ENCODE data around the gene CASTOR1.

The CASTOR1 gene

GRCh38 chr22:30284172-30284571 is 5.1 kb downstream of the CASTOR1 start:
- DNase-seq, result no peak

- no peak for DNase-seq
These were observed 6.0 kb downstream of the CASTOR1 start for GRCh38 chr22:30283342-30283741.

DNA sequence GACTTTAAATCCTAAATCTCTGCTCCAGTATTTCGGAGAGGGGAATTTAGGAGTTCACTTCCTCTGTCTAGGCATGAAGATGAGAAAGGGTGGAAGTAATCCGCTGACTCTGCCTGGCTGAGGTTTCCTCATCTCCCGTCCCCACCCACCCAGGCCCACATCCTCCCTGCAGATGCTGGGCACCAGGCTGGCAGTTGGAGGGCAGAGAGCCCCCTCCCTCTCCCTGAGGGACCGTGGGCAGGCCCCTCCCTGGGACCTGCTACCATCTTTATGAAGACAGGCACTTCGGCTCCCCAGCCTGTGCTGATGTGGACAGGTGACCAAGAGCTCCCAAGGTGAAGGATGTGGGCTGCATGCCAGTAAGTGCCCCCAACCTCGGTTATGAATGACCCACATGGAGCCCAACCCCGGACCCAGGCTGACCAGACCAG is 6.7 kb downstream of the CASTOR1 start:
- DNase-seq, result no peak

DNA sequence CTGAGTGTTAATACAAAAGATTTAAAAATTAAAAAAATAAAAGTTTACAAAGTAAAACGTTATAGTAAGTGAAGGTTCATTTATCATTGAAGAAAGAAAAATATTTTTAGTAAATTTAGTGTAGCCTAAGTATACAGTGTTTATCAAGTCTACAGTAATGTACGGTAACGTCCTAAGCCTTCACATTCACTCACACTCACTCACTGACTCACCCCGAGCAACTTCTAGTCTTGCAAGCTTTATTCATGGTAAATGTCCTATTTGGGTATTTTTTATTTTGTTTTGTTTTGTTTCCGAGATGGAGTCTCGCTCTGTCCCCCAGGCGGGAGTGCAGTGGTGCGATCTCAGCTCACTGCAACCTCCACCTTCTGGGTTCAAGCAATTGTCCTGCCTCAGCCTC is 8.8 kb downstream of the CASTOR1 start:
- no peak for DNase-seq

DNA sequence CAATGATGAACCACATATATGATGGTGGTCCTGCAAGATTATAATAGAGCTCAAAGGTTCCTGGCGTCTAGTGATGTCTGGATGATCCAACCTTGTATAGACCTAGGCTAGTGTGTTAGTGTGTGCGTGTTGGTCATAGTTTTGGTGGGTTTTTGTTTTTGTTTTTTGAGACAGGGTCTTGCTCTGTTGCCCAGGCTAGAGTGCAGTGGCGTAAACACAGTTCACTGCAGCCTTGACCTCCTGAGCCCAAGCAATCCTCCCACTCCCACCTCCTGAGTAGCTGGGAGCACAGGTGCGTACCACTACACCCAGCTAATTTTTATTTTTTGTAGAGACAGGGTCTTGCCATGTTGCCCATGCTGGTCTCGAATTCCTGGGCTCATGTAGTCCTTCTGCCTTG is 9.4 kb downstream of the CASTOR1 start:
- no peak for DNase-seq

DNA sequence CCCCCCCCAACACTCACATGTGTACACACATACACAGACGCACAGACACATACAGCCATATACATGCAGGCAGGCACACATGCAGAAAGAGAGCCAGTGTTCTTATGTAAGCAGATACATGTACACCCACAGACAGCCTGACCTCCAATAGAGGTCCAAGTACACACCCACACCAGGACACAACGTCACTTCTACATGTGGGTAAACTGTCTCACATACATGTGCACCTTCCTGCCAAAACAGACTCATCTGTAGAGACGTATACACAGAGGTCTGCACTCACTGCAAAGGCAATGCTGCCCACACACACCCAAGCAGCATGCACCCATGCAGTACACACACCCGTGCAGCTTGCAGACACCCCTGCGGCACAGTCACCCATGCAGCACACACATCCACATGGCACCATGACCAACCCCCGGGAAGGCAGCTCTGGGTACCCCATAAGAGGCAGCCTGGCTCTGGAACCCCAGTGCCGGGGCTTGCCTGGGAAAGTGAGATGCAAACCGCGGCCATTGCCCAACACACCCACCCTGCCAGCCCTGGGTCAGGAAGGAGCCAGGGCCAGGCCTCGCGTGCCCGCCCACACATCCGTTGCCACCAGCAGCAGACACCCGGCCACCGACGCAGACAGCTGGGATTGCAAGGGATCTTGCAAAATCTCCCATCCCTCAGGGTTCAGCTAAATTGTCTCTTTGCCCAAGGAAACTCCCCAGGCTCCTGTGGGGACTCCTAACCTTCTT is 10.1 kb downstream of the CASTOR1 start:
- DNase-seq, result no peak

GRCh38 chr22:30277547-30278344 is 11.6 kb downstream of the CASTOR1 start:
- DNase-seq, result no peak

DNA sequence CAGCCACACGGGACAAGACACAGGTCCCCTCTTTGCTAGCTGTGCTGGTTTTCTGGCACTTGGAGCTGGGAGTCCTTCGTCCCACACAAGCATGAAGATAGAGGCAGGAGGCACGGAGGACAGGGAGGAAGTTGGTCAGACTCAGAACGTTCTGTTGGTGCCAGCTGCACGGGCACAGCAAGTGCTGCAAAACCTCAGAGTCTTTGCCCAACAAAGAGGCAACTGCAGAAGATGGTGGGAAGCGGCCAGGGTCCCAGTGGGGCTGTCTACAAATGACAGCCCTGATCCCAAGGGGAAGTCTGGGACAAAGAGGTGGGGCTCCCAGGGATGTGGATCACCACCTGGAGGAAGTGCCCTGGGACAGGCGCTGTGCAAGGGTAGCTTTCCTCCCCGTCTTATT is 13.3 kb downstream of the CASTOR1 start:
- DNase-seq, result no peak

DNA sequence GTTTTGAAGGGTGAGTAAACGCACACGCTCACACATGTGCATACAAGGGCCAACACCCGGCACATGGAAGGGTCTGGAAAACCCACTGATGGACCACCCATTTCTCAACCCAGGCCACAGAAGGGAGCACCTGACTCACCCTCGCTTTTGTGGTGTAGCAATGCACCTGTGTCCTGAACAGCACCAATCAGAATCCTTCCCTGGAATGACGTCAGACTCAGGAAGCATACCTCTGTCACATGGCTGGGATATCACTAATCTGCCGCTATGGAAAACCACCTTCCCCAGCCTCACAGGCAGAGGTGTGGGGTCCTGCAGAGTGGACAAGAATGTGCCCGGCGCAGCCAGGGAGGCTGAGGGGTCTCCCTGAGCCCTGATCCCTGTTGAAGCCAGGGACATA is 13.7 kb downstream of the CASTOR1 start:
- DNase-seq, result no peak

GRCh38 chr22:30274437-30274812 is 14.9 kb downstream of the CASTOR1 start:
- DNase-seq, result no peak

GRCh38 chr22:30273711-30274436 is 15.4 kb downstream of the CASTOR1 start:
- DNase-seq, result no peak

DNA sequence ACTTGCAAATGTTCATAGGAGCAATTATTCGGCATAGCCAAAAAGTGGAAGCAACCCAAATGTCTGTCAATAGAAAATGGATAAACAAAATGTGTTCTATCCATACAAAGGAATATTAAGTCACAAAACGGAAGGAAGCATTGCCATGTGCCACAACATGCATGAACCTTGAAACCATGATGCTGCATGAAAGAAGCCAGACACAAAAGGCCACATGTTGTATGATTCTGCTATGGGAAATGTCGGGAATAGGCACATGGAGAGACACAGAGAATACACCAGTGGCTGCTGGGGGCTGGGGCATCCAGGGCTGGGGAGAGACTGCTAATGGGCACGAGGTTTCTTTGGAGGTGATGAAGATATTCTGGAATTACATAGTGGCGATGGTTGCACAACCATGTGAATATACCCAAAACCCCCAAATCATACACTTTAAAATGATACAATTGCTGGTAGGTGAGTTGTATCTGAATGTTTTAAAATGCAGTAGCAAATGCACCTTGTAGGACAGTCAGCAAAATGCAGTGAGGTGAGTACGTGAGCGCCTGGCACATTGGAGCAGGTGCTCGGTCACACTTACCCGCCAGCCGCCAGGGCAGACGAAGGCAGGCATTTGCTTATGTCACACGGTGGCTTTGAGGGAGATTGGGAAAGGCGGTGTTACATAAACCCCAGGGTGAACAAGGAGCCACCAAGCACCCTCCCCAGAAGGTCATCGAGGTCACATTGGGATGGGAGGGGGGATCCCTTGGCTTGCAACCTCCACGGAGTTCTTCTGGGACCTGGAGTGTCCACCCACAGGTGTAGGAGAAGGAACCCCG is 16.3 kb downstream of the CASTOR1 start:
- DNase-seq, result no peak

GRCh38 chr22:30270832-30271231 is 18.5 kb downstream of the CASTOR1 start:
- no peak for DNase-seq

GRCh38 chr22:30268331-30268730 is 21.0 kb downstream of the CASTOR1 start:
- no peak for DNase-seq

- DNase-seq, result peak in 1 of 4 experiments; percentile 15
These were observed 21.7 kb downstream of the CASTOR1 start for GRCh38 chr22:30267382-30268302.

GRCh38 chr22:30266445-30267381 is 22.6 kb downstream of the CASTOR1 start, which contains the start of gene OSM:
Gene OSM, minus strand, starts transcription at chr22:30266851. Its CDS starts 52 bp downstream, at chr22:30266799.
- DNase-seq, result peak in 3 of 4 experiments; percentile 45 to 59 (median 55)

DNA sequence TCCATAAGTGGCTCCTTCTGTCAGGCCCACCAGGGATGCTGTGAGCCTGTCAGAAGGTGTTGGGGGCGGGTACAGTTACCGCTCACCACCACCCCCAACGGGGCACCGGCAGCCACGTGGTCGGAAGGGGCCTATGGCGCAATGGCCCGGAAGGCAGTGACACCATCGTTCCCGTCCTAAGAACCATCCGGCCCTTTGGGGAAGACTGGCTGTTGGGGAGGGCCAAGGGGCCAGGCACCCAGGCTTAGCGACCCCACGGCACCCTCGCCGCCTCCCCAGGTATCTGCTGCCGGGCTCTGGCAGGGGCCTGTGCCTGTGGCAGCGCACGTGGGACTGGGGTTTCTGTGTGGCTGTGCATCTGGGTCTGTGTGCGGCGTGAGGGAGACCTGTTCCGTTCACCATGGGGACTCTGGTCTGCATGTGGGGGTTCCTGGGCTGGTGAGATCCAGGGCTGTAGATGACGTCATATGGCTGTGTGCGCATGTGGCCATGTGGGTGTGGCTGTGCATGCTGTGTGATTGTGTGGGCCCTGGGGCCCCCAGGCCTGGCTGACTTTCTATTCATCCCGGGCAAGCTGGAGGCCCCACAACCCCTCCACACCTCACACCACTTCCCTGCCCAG is 23.4 kb downstream of the CASTOR1 start:
- peak; percentile 60 to 73 (median 72) for DNase-seq

DNA sequence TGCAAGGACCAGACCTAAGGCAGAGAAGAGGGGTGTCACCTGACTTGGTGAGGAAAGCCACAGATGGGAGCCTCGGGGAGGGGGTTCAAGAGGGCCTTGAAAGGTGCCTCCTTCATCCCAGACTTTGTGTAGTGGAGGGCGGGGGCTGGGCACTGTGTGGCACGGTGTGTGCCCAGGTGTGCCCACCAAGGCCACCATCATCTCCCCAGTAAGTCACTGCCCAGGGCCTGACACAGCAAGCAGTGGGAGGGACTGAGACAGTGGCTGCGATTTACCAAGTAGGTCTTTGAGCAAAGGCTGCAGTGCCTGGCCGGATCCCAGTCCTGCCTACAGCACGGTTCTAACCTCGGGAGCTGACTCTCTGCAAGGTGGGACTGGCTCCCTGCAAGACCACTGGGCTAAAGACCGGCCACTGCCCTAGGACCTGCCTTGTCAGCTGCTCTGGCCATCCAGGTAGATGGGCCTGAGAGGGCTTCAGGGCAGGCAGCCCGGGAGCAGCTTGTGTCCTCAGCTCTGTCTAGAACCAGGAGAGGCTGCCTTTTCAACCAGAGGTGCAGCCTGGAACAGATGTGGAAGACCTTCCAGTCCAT is 24.1 kb downstream of the CASTOR1 start:
- DNase-seq, result no peak

GRCh38 chr22:30263883-30264282 is 25.4 kb downstream of the CASTOR1 start:
- DNase-seq, result no peak

Data from activated CD4-positive, CD25-positive, alpha-beta regulatory T cell (primary cell).